ENCODE measurements around the gene MBNL1. TPM values are rescaled to one million over a fixed set of nuclear protein-coding genes. Genes with fewer than 3 reads are reported as not detected.
"Not testable (repeated sequence)": the region's sequence is repeated elsewhere in the genome, so short reads cannot be mapped to it uniquely, and the experiment has no call there.

The MBNL1 gene
- total RNA-seq, 6 experiments from 2014 or later = 200 to 291 (median 244) TPM

DNA sequence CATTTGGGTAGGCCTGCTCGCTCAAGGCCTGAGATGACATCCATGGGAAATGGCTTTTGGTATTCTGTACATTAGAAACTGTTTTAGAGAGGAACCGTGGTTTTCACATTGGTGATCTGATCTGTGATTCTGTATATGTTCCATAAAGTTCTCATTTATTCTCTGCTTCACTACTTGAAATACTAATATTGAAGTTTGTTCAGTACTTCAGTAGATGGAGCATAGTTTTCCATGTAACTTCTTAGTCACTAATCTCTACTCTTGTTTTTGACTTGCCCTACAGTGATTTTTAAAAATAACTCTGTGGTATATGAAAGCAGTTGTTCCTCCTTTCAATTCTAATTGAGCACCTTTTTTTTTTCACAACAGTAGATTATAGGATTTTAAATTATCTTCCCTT lies 66.5 kb downstream of the MBNL1 start:
- DNase-seq = no peak
- no peaks in the 10 kb centered on the region for H3K9me3 Mint-ChIP-seq
- H3K4me1 Mint-ChIP-seq (ENCODE audit: low read depth) = peaks cover 79% of the 10 kb centered on the region
- peaks cover 69% of the 10 kb centered on the region for H3K36me3 Mint-ChIP-seq (ENCODE audit: low read depth)
- H3K27me3 Mint-ChIP-seq (ENCODE audit: insufficient read depth) = peaks cover 3% of the 10 kb centered on the region
- no peak overlapping the region for H3K27ac Mint-ChIP-seq
- TF ChIP-seq CTCF (IDR thresholded peaks at IDR 0.05) = no peak
- H3K4me3 Mint-ChIP-seq = no peak overlapping the region

GRCh38 chr3:152337337-152337736 lies 68.6 kb downstream of the MBNL1 start:
- H3K27me3 Mint-ChIP-seq (ENCODE audit: insufficient read depth) = not testable (repeated sequence)

GRCh38 chr3:152338159-152338720 lies 69.5 kb downstream of the MBNL1 start:
- no peaks in the 10 kb centered on the region for H3K9me3 Mint-ChIP-seq
- H3K36me3 Mint-ChIP-seq (ENCODE audit: low read depth) = peaks cover 63% of the 10 kb centered on the region
- no peak overlapping the region; the same call in 1 of the 2 replicates for H3K4me3 Mint-ChIP-seq
- DNase-seq = no peak
- no peak for TF ChIP-seq CTCF (IDR thresholded peaks at IDR 0.05)
- no peak overlapping the region; the same call in 1 of the 2 replicates for H3K27ac Mint-ChIP-seq
- H3K4me1 Mint-ChIP-seq (ENCODE audit: low read depth) = peaks cover 68% of the 10 kb centered on the region
- no peaks in the 10 kb centered on the region for H3K27me3 Mint-ChIP-seq (ENCODE audit: insufficient read depth)

More at GRCh38 chr3:152337337-152337736, 68.6 kb downstream of the MBNL1 start:
- not testable (repeated sequence) for H3K27ac Mint-ChIP-seq, H3K9me3 Mint-ChIP-seq, H3K4me3 Mint-ChIP-seq, DNase-seq
- peaks cover 70% of the 10 kb centered on the region for H3K4me1 Mint-ChIP-seq (ENCODE audit: low read depth)
- H3K36me3 Mint-ChIP-seq (ENCODE audit: low read depth) = peaks cover 65% of the 10 kb centered on the region

DNA sequence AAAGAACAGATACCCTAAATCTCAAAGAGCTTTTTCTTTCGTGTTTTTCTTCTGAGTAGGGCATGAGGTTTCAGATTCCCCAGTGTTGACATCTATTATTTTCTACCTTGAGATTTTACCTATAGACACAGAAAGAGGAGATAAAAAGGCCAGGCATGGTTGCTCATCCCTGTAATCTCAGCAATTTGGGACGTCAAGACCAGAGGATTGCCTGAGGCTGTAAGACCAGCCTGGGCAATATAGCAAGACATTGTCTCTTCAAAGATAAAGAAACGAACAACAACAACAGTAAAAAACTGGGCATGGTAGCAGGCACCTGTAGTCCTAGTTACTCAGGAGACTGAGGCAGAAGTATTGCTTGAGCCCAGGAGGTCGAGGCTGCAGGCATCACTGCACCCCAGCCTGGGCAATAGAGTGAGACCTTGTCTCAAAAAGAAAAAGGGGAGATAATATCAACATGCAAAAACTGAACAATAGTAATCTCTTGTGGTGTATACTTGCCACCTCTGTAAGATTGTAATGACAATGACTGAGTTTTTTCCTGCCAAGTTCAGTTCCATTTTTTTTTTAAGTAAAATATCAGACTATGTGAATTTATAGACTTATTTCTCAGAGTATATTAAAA lies 71.3 kb downstream of the MBNL1 start:
- Mint-ChIP-seq H3K4me1 (ENCODE audit: low read depth) (peaks cover 68% of the 10 kb centered on the region), H3K4me3 (no peak overlapping the region; the same call in 1 of the 2 replicates), H3K27me3 (ENCODE audit: insufficient read depth) (no peaks in the 10 kb centered on the region), H3K36me3 (ENCODE audit: low read depth) (peaks cover 67% of the 10 kb centered on the region), H3K27ac (0 out of 2 replicates have a peak overlapping the region, but pooled peaks have one; percentile 13), H3K9me3 (no peaks in the 10 kb centered on the region)
- DNase-seq = no peak
- TF ChIP-seq CTCF (IDR thresholded peaks at IDR 0.05) = no peak

DNA sequence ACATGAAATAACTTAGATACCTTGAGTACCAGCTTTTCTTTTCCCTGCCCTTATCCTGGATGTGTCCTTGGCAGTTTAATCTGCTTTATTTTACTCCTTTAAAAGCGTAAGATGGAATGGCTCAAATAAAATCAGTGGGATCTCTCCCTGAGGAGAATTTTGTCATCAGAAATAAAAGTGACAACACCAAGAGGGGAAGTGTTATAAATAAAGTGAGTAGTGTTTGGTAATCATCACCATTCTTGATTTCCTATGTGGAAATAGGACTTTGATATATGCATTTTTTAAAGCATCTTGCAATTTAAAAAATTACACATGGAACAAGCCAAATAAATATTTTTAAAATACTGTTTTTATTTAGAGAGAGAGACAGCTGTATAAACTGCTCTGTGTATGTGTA lies 76.5 kb downstream of the MBNL1 start:
- H3K27ac Mint-ChIP-seq = peak overlapping the region; percentile 26
- peaks cover 40% of the 10 kb centered on the region for H3K36me3 Mint-ChIP-seq (ENCODE audit: low read depth)
- H3K27me3 Mint-ChIP-seq (ENCODE audit: insufficient read depth) = no peaks in the 10 kb centered on the region
- no peaks in the 10 kb centered on the region for H3K9me3 Mint-ChIP-seq
- no peak overlapping the region for H3K4me3 Mint-ChIP-seq
- no peak for TF ChIP-seq CTCF (IDR thresholded peaks at IDR 0.05)
- no peak for DNase-seq
- H3K4me1 Mint-ChIP-seq (ENCODE audit: low read depth) = peaks cover 44% of the 10 kb centered on the region

- Mint-ChIP-seq H3K9me3 (no peaks in the 10 kb centered on the region), H3K27me3 (ENCODE audit: insufficient read depth) (no peaks in the 10 kb centered on the region), H3K36me3 (ENCODE audit: low read depth) (peaks cover 35% of the 10 kb centered on the region), H3K27ac (peak overlapping the region; percentile 16; the same call in 1 of the 2 replicates), H3K4me1 (ENCODE audit: low read depth) (peaks cover 41% of the 10 kb centered on the region), H3K4me3 (no peak overlapping the region)
- TF ChIP-seq CTCF (IDR thresholded peaks at IDR 0.05) = no peak
- DNase-seq = no peak
Observed at GRCh38 chr3:152346058-152346457, 77.3 kb downstream of the MBNL1 start.
